Measurements from ENCODE around the gene ATG5. TPM values are rescaled to one million over a fixed set of nuclear protein-coding genes. Genes with fewer than 3 reads are reported as not detected.

Gene ATG5
- polyA plus RNA-seq, 3 donors: 15.0 to 31.4 (median 29.9) TPM

DNA sequence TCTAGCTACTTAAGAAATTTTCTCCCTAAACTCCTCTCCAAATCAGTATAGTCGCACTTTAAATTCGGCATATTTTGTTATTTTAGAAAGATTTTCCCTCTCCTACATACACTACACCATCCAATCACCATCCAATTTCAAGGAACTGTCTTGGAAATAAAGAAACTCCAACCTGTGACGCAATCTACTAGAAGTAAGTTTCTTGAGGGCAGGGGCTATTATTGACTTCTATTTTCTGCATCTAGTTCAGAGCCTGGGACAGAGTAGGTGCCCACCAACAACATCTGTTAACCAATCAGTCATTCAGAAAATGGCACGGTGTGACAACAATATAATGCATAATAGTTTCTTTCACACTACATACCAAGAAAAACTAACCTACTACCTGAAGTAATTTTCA is 3.6 kb downstream of the ATG5 start:
- peaks cover 5 to 20% of the 10 kb centered on the region in 2 donors for H3K36me3 Mint-ChIP-seq
- H3K9me3 ChIP-seq (replicated peaks in 1 of 2; ENCODE audit: control insufficient read depth in 1 of 2, insufficient read depth in 1 of 2, low read length in 2 of 2): no peaks in the 10 kb centered on the region

DNA sequence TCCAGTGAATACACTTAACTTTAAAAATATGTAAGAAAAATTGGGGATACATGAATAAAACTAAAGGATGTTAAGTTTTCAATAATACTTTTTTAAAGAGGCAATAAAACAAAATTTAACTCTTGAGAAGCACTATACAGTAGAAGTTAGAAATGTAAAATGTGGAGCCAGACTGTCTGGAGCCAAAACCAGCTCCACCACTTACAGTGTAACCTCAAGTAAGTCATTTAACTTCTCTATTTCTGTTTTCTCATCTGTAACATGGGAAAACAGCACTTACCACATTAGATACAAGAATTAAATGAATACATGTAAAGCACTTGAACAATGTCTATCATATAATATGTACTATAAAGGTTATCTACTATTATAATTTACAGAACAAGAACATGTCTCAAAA is 6.7 kb downstream of the ATG5 start:
- H3K27ac Mint-ChIP-seq: no peak overlapping the region
- intact Hi-C loops (cut with micrococcal nuclease): no loop called here
- H3K36me3 Mint-ChIP-seq: peaks cover 16 to 33% of the 10 kb centered on the region in 2 donors
- no peak overlapping the region for H3K9ac ChIP-seq (ENCODE audit: insufficient read depth, low read length, poor library complexity, severe bottlenecking)
- no peak for DNase-seq
- H3K27me3 Mint-ChIP-seq (ENCODE audit: low read depth in 3 of 3): peaks cover 0 to 1% (median 0%) of the 10 kb centered on the region in 3 donors
- H3K27me3 ChIP-seq (ENCODE audit: control insufficient read depth in 2 of 2, insufficient read depth in 2 of 2, low read length in 2 of 2): no peaks in the 10 kb centered on the region
- peaks cover 30% of the 10 kb centered on the region for H3K4me1 Mint-ChIP-seq
- peaks cover 59% of the 10 kb centered on the region for H4K20me1 ChIP-seq (ENCODE audit: insufficient read depth, low read length)
- H3K79me2 ChIP-seq (ENCODE audit: insufficient read depth, low read length): peaks cover 82% of the 10 kb centered on the region
- TF ChIP-seq, protein P1, sequence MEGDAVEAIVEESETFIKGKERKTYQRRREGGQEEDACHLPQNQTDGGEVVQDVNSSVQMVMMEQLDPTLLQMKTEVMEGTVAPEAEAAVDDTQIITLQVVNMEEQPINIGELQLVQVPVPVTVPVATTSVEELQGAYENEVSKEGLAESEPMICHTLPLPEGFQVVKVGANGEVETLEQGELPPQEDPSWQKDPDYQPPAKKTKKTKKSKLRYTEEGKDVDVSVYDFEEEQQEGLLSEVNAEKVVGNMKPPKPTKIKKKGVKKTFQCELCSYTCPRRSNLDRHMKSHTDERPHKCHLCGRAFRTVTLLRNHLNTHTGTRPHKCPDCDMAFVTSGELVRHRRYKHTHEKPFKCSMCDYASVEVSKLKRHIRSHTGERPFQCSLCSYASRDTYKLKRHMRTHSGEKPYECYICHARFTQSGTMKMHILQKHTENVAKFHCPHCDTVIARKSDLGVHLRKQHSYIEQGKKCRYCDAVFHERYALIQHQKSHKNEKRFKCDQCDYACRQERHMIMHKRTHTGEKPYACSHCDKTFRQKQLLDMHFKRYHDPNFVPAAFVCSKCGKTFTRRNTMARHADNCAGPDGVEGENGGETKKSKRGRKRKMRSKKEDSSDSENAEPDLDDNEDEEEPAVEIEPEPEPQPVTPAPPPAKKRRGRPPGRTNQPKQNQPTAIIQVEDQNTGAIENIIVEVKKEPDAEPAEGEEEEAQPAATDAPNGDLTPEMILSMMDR (IDR thresholded peaks at IDR 0.05): no peak
- H3K4me2 ChIP-seq (replicated peaks; ENCODE audit: extremely low read depth, low read length, poor library complexity, severe bottlenecking): no peak overlapping the region
- peaks cover 0 to 6% of the 10 kb centered on the region in 2 donors for H3K4me1 ChIP-seq (ENCODE audit: control insufficient read depth in 1 of 2, insufficient read depth in 2 of 2, low read length in 2 of 2)
- H3K9me3 ChIP-seq (replicated peaks in 1 of 2; ENCODE audit: control insufficient read depth in 1 of 2, insufficient read depth in 1 of 2, low read length in 2 of 2): no peaks in the 10 kb centered on the region
- H3K4me3 ChIP-seq (replicated peaks in 1 of 3; ENCODE audit: low read depth in 2 of 3, low read length in 3 of 3): no peak overlapping the region
- H3K36me3 ChIP-seq (replicated peaks in 1 of 2; ENCODE audit: control insufficient read depth in 1 of 2, insufficient read depth in 2 of 2, low read length in 2 of 2): peaks cover 8 to 21% of the 10 kb centered on the region in 2 donors
- peaks cover 0 to 5% (median 0%) of the 10 kb centered on the region in 7 donors for H3K9me3 Mint-ChIP-seq
- no peak overlapping the region for H3K4me3 Mint-ChIP-seq
- no peak overlapping the region for H2AFZ ChIP-seq (ENCODE audit: insufficient read depth, low read depth, low read length, poor library complexity, severe bottlenecking)
- H3K27ac ChIP-seq (ENCODE audit: low read depth in 1 of 2, low read length in 2 of 2): no peak overlapping the region

More for the DNA sequence above, 3.6 kb downstream of the ATG5 start:
- H3K4me3 ChIP-seq (replicated peaks in 1 of 3; ENCODE audit: low read depth in 2 of 3, low read length in 3 of 3): no peak overlapping the region
- H3K36me3 ChIP-seq (replicated peaks in 1 of 2; ENCODE audit: control insufficient read depth in 1 of 2, insufficient read depth in 2 of 2, low read length in 2 of 2): no peaks in the 10 kb centered on the region
- H3K9ac ChIP-seq (ENCODE audit: insufficient read depth, low read length, poor library complexity, severe bottlenecking): no peak overlapping the region
- DNase-seq: no peak
- H3K79me2 ChIP-seq (ENCODE audit: insufficient read depth, low read length): peaks cover 85% of the 10 kb centered on the region
- H3K9me3 Mint-ChIP-seq: peaks cover 0 to 5% (median 3%) of the 10 kb centered on the region in 7 donors
- WGBS (ENCODE audit: insufficient coverage): 100% methylated on average over 1 of the region's 4 CpGs
- H3K4me1 Mint-ChIP-seq: peaks cover 32% of the 10 kb centered on the region
- H3K27me3 Mint-ChIP-seq (ENCODE audit: low read depth in 3 of 3): peaks cover 0 to 2% (median 2%) of the 10 kb centered on the region in 3 donors
- intact Hi-C loops (cut with micrococcal nuclease): loop anchor here in 1 of 2 donors (10.0 kb wide), 2 partner anchors 123 to 1633 kb away; partner anchors contain the start of gene SEC63
- no peak overlapping the region for H3K27ac Mint-ChIP-seq
- no peaks in the 10 kb centered on the region for H3K27me3 ChIP-seq (ENCODE audit: control insufficient read depth in 2 of 2, insufficient read depth in 2 of 2, low read length in 2 of 2)
- H3K4me1 ChIP-seq (ENCODE audit: control insufficient read depth in 1 of 2, insufficient read depth in 2 of 2, low read length in 2 of 2): peaks cover 15 to 25% of the 10 kb centered on the region in 2 donors
- TF ChIP-seq, protein P1 (IDR thresholded peaks at IDR 0.05): no peak
- H2AFZ ChIP-seq (ENCODE audit: insufficient read depth, low read depth, low read length, poor library complexity, severe bottlenecking): no peak overlapping the region
- no peak overlapping the region for H3K27ac ChIP-seq (ENCODE audit: low read depth in 1 of 2, low read length in 2 of 2)
- H3K4me2 ChIP-seq (replicated peaks; ENCODE audit: extremely low read depth, low read length, poor library complexity, severe bottlenecking): no peak overlapping the region
- H3K4me3 Mint-ChIP-seq: no peak overlapping the region
- H4K20me1 ChIP-seq (ENCODE audit: insufficient read depth, low read length): peaks cover 49% of the 10 kb centered on the region

Data from CD14-positive monocyte (primary cell).